Loucy (cell line): Measurements from ENCODE around the gene CADM2.

ENCODE experiments used
- EZH2phosphoT487 ChIP-seq: fragments of 200-600 bp; IDR thresholded peaks from 2 replicates; pipeline ENCODE4 v1.6.1; 2018; ENCODE audit warnings: antibody characterized with exemption, mild to moderate bottlenecking, moderate library complexity, borderline replicate concordance
- TF ChIP-seq, protein P1 (sequence below): fragments of 200-600 bp; sonication (generic); conservative IDR thresholded peaks from 2 replicates; pipeline ENCODE4 v1.5.1; 2014; ENCODE audit warnings: mild to moderate bottlenecking, antibody characterized with exemption, low read length

DNA sequence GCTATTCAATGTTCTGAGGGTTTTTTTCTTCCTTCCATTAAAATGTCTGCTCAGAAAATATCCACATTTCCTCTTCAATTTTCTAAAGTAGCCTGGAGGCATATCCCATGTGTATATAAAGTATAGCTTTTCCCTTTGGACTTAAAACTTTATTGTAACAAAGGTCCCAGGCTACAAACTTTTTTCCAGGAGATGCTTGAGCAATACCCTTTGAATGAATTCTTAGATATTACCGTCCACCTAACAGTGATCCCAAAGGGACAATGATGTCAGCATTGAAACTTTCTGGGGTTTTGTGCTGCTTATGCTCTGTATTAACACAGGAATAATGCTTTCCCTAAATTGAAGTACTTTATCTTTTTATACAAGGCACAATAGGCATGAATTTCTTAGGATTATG, 525.2 kb downstream of the CADM2 start:
- TF ChIP-seq, protein P1, sequence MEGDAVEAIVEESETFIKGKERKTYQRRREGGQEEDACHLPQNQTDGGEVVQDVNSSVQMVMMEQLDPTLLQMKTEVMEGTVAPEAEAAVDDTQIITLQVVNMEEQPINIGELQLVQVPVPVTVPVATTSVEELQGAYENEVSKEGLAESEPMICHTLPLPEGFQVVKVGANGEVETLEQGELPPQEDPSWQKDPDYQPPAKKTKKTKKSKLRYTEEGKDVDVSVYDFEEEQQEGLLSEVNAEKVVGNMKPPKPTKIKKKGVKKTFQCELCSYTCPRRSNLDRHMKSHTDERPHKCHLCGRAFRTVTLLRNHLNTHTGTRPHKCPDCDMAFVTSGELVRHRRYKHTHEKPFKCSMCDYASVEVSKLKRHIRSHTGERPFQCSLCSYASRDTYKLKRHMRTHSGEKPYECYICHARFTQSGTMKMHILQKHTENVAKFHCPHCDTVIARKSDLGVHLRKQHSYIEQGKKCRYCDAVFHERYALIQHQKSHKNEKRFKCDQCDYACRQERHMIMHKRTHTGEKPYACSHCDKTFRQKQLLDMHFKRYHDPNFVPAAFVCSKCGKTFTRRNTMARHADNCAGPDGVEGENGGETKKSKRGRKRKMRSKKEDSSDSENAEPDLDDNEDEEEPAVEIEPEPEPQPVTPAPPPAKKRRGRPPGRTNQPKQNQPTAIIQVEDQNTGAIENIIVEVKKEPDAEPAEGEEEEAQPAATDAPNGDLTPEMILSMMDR: no peak
- TF ChIP-seq EZH2phosphoT487: no peak
